HG03571 (cell line): ENCODE data around the gene MRNIP.
"Not testable (repeated sequence)": the region's sequence is repeated elsewhere in the genome, so short reads cannot be mapped to it uniquely, and the experiment has no call there.

Experiments
- ATAC-seq: cut with Tn5 transposase; IDR thresholded peaks from one replicate; pipeline ENCODE4 v1.9.1; 2021; ENCODE audit not compliant: unreplicated experiment

Gene MRNIP

GRCh38 chr5:179872055-179872827, 13.6 kb upstream of the MRNIP start:
- ATAC-seq = no peak

- not testable (repeated sequence) for ATAC-seq
These were observed 12.9 kb upstream of the MRNIP start for GRCh38 chr5:179871533-179871932.

- ATAC-seq = no peak
These were observed 12.3 kb upstream of the MRNIP start for GRCh38 chr5:179870952-179871351.

- ATAC-seq = no peak
These were observed 11.8 kb upstream of the MRNIP start for GRCh38 chr5:179870403-179870903.

GRCh38 chr5:179869641-179870402, 11.2 kb upstream of the MRNIP start:
- ATAC-seq = no peak

- no peak for ATAC-seq
These were observed 10.5 kb upstream of the MRNIP start for GRCh38 chr5:179869101-179869500.

- ATAC-seq = no peak
These were observed 9.9 kb upstream of the MRNIP start for GRCh38 chr5:179868541-179868940.

- ATAC-seq = no peak
These were observed 8.9 kb upstream of the MRNIP start for GRCh38 chr5:179867476-179867875.

GRCh38 chr5:179867079-179867465, 8.5 kb upstream of the MRNIP start:
- no peak for ATAC-seq

GRCh38 chr5:179866241-179867078, 7.8 kb upstream of the MRNIP start:
- ATAC-seq = no peak

GRCh38 chr5:179865491-179866240, 7.0 kb upstream of the MRNIP start:
- ATAC-seq = no peak

- ATAC-seq = no peak
These were observed 6.1 kb upstream of the MRNIP start for GRCh38 chr5:179864686-179865085.

GRCh38 chr5:179863449-179864085, 5.0 kb upstream of the MRNIP start:
- no peak for ATAC-seq

- ATAC-seq = no peak
These were observed 4.3 kb upstream of the MRNIP start for GRCh38 chr5:179862891-179863290.

GRCh38 chr5:179862296-179862695, 3.7 kb upstream of the MRNIP start:
- ATAC-seq = no peak

GRCh38 chr5:179860301-179860700, 1.7 kb upstream of the MRNIP start:
- ATAC-seq = no peak

- ATAC-seq = peak; percentile 43
These were observed 404 bp downstream of the MRNIP start for GRCh38 chr5:179858241-179858585.

GRCh38 chr5:179854356-179854755, 4.3 kb downstream of the MRNIP start:
- no peak for ATAC-seq

- ATAC-seq = peak; percentile 78
These were observed 5.5 kb downstream of the MRNIP start for GRCh38 chr5:179852993-179853547.

GRCh38 chr5:179841621-179842020, 17.0 kb downstream of the MRNIP start:
- ATAC-seq = no peak
